Loucy (cell line): Measurements from ENCODE around the gene NSMCE1.

Source experiments
- H2AFZ ChIP-seq: fragments of 200-600 bp; sonication (generic); 2 replicates; pipeline ENCODE4 v1.6.0; 2016; ENCODE audit warnings: antibody characterized with exemption, mild to moderate bottlenecking, low read length, moderate library complexity
- H3F3A ChIP-seq: fragments of 200-600 bp; 2 replicates; pipeline ENCODE4 v1.6.0; 2016; ENCODE audit warnings: antibody characterized with exemption, low read depth, mild to moderate bottlenecking
- H3K27me3 ChIP-seq: fragments of 200-600 bp; sonication (generic); 2 replicates; pipeline ENCODE4 v1.6.1; 2014; ENCODE audit warnings: low read length, mild to moderate bottlenecking; ENCODE audit not compliant: insufficient read depth, poor library complexity, severe bottlenecking
- H3K36me3 ChIP-seq: fragments of 200-600 bp; sonication (generic); 2 replicates; pipeline ENCODE4 v1.6.1; 2016; ENCODE audit warnings: low read length; ENCODE audit not compliant: insufficient read depth
- H3K4me1 ChIP-seq: fragments of 200-600 bp; sonication (generic); 2 replicates; pipeline ENCODE4 v1.5.1; 2014; ENCODE audit warnings: low read length, mild to moderate bottlenecking; ENCODE audit not compliant: insufficient read depth, poor library complexity, severe bottlenecking
- H3K4me2 ChIP-seq: fragments of 200-600 bp; sonication (generic); 2 replicates; pipeline ENCODE4 v1.6.0; 2014; ENCODE audit warnings: antibody characterized with exemption, low read length, low read depth, mild to moderate bottlenecking; ENCODE audit not compliant: poor library complexity, severe bottlenecking
- H3K4me3 ChIP-seq: fragments of 200-600 bp; sonication (generic); 2 replicates; pipeline ENCODE4 v1.5.1; 2014; ENCODE audit warnings: low read length, mild to moderate bottlenecking, mixed read lengths; ENCODE audit not compliant: poor library complexity, severe bottlenecking
- H3K79me2 ChIP-seq: fragments of 200-600 bp; sonication (generic); 2 replicates; pipeline ENCODE4 v1.6.1; 2014; ENCODE audit warnings: low read length; ENCODE audit not compliant: insufficient read depth
- H3K9ac ChIP-seq: fragments of 200-600 bp; sonication (generic); 2 replicates; pipeline ENCODE4 v1.6.0; 2014; ENCODE audit warnings: mild to moderate bottlenecking, low read depth, low read length, moderate library complexity; ENCODE audit not compliant: poor library complexity, severe bottlenecking
- H3K9me2 ChIP-seq: fragments of 200-600 bp; sonication (generic); replicated peaks from 2 replicates; pipeline ENCODE4 v1.6.1; 2016; ENCODE audit warnings: low read depth, low read length, mixed read lengths
- H3K9me3 ChIP-seq: fragments of 200-600 bp; sonication (generic); 2 replicates; pipeline ENCODE4 v1.6.1; 2014; ENCODE audit warnings: mild to moderate bottlenecking, antibody characterized with exemption, low read length, low read depth; ENCODE audit not compliant: insufficient read depth
- H4K20me1 ChIP-seq: fragments of 200-600 bp; sonication (generic); 2 replicates; pipeline ENCODE4 v1.6.0; 2014; ENCODE audit warnings: antibody characterized with exemption, low read length, mild to moderate bottlenecking; ENCODE audit not compliant: insufficient read depth, poor library complexity, severe bottlenecking
- CTCF ChIP-seq: fragments of 200-600 bp; sonication (generic); conservative IDR thresholded peaks from 2 replicates; pipeline ENCODE4 v1.5.1; 2014; ENCODE audit warnings: mild to moderate bottlenecking, antibody characterized with exemption, low read length
- EZH2phosphoT487 ChIP-seq: fragments of 200-600 bp; IDR thresholded peaks from 2 replicates; pipeline ENCODE4 v1.6.1; 2018; ENCODE audit warnings: antibody characterized with exemption, mild to moderate bottlenecking, moderate library complexity, borderline replicate concordance

Gene NSMCE1

GRCh38 chr16:27286451-27286850 is 17.9 kb upstream of the NSMCE1 start:
- Histone ChIP-seq H3K4me2 (no peak overlapping the region), H3K4me3 (no peak overlapping the region), H2AFZ (no peak overlapping the region), H3K27me3 (no peaks in the 10 kb centered on the region), H3K4me1 (peaks cover 4% of the 10 kb centered on the region), H3K79me2 (no peaks in the 10 kb centered on the region), H4K20me1 (no peaks in the 10 kb centered on the region), H3K9me2 (no peaks in the 10 kb centered on the region), H3K9ac (no peak overlapping the region), H3K9me3 (no peaks in the 10 kb centered on the region), H3K36me3 (no peaks in the 10 kb centered on the region), H3F3A (no peaks in the 10 kb centered on the region)
- no peak for TF ChIP-seq CTCF
- no peak for TF ChIP-seq EZH2phosphoT487

GRCh38 chr16:27285676-27286196 is 17.2 kb upstream of the NSMCE1 start:
- no peak overlapping the region for H3K4me3 ChIP-seq
- TF ChIP-seq EZH2phosphoT487 = no peak
- no peak for TF ChIP-seq CTCF

GRCh38 chr16:27284865-27285675 is 16.5 kb upstream of the NSMCE1 start:
- Histone ChIP-seq H4K20me1 (no peaks in the 10 kb centered on the region), H3K9ac (no peak overlapping the region), H3K4me1 (peaks cover 4% of the 10 kb centered on the region), H3K27me3 (no peaks in the 10 kb centered on the region), H3F3A (no peaks in the 10 kb centered on the region), H3K4me3 (no peak overlapping the region), H3K9me2 (no peaks in the 10 kb centered on the region), H3K4me2 (no peak overlapping the region), H2AFZ (no peak overlapping the region), H3K79me2 (no peaks in the 10 kb centered on the region), H3K36me3 (no peaks in the 10 kb centered on the region), H3K9me3 (no peaks in the 10 kb centered on the region)
- TF ChIP-seq CTCF = no peak
- TF ChIP-seq EZH2phosphoT487 = no peak

More at GRCh38 chr16:27285676-27286196, 17.2 kb upstream of the NSMCE1 start:
- H2AFZ ChIP-seq = no peak overlapping the region
- peaks cover 4% of the 10 kb centered on the region for H3K4me1 ChIP-seq
- H3K9me2 ChIP-seq = no peaks in the 10 kb centered on the region
- H3K9me3 ChIP-seq = no peaks in the 10 kb centered on the region
- no peaks in the 10 kb centered on the region for H3F3A ChIP-seq
- no peaks in the 10 kb centered on the region for H4K20me1 ChIP-seq
- H3K27me3 ChIP-seq = no peaks in the 10 kb centered on the region
- H3K9ac ChIP-seq = no peak overlapping the region
- no peak overlapping the region for H3K4me2 ChIP-seq
- no peaks in the 10 kb centered on the region for H3K79me2 ChIP-seq
- no peaks in the 10 kb centered on the region for H3K36me3 ChIP-seq
